Pons (tissue), 1 donor: ENCODE data around the gene GRPEL2.

Source experiments
- DNase-seq: peaks from one replicate; pipeline ENCODE4 v3.0.0-alpha.2; 2016; ENCODE audit warnings: low spot score

The GRPEL2 gene

DNA sequence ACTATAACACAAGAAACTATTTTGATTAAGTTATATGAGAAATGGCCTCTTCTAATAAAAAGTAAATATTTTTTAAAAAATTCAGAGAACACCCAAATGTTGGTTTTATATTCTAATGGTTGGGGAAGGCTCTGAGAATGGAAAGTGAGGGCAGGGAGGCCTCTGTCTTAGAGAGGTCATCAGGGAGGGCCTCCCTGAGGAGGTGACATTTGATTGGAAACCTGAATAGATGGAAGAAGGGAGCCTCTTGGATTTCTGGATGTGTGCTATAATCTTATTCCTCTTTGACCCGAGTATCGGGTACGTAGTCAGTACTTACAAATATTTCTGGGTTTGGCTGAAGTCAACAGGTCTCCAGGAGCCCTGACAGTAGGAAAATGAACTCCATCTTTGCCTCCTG, 26.1 kb upstream of the GRPEL2 start:
- DNase-seq: no peak

DNA sequence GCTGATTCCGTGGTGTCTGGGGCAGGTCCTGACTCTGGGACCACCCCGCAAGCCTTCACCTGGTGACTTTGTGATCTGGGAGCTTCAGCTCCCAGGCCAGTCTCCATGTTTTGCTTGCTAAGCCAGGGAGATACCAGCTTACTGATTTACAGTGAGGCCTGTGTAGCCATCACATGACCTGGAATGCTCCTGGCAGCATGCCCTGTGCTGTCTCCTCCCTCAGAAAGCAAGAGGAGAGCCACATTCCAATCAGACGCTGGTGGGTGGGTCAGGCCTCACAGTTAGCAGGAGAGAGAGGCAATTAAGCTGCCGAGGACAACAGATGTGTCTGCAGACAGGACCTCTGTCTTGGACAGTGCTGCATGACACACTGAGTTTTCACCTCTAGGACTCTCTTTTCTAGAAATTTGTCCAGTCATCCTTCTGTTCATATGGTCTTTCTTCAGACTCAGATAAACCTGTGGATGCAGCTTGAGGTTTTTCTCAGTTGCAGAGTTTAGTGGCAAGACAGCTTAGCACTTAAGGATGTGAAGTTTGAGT, 24.4 kb upstream of the GRPEL2 start:
- peak; percentile 67 for DNase-seq

DNA sequence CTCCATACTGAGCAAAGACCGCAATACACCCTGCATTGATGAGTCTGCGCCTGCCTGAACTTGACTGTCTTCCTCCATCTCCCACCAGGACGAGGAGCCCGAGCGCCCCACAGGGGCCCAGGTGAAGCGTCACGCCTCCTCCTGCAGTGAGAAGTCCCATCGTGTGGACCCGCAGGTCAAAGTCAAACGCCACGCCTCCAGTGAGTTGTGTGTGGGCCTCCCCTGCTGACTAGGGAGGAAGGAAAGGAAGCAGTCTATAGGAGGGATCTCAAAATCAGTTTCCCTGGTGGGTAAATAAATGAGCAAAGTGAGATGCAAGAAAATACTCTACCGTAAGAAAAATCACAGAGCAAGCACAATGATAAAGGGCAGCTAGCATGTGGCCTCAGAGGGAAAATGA, 22.8 kb upstream of the GRPEL2 start:
- DNase-seq: no peak

DNA sequence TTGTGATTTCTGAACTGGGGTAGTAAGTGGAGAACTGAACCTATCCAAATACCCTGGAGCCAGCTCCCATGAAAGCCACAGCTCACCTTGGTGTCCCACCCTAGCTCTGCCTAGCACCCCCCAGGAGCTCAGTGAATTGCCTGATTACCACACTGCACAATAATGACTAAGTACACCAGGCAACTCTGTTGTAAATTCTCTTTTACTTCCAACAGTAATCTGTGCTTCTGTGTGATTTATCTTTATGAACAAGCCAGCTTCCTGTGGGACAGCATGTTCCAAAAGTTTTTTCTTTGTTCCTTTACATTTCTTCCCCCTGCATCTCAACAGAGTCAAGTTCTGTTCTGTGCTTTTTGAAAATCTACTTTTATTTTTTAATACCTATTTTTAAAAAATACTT, 22.1 kb upstream of the GRPEL2 start:
- no peak for DNase-seq

DNA sequence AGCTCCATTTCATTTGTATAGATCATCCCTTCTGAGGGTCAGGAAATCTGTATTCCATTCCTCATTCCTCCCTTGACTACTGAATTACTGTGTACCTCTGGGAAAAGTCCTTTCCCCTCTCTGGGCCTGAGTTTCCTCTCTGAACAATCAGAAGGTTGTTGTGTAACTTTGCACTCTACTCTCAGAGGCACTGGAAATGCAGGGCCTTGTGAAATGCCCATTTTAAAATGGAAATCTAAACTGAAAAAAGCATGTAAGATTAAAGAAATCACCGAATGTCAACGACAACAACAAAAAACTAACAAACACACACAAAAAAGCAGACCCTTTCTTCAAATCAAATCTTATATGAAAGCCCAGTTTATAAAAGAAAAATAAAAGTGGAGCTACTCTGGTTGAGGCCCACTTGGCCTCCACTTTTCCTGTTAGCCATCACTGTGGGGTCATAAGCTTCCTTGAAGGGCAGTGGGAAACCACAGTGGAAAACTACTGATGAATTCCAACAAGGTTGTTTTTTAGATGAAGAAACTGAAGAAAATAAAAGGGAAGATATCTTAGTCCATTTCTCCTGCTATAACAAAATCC, 21.6 kb upstream of the GRPEL2 start:
- DNase-seq: no peak

DNA sequence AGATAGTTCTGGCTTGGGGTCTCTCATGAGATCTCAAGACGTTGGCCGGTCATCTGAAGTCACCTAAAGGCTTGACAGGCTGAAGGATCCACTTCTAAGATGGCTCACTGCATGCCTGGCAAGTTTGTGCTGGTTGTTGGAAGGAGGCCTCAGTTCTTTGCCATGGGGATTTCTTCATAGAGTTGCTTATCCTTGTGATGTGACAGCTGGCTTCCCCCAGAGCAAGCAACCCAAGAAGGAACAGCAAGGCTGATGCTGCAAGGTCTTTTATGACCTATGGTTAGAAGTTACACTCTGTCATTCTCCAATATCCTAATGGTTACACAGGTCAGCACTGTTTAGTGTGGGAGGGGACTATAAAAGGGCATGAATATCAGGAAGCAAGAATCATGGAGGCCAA, 20.7 kb upstream of the GRPEL2 start:
- no peak for DNase-seq

DNA sequence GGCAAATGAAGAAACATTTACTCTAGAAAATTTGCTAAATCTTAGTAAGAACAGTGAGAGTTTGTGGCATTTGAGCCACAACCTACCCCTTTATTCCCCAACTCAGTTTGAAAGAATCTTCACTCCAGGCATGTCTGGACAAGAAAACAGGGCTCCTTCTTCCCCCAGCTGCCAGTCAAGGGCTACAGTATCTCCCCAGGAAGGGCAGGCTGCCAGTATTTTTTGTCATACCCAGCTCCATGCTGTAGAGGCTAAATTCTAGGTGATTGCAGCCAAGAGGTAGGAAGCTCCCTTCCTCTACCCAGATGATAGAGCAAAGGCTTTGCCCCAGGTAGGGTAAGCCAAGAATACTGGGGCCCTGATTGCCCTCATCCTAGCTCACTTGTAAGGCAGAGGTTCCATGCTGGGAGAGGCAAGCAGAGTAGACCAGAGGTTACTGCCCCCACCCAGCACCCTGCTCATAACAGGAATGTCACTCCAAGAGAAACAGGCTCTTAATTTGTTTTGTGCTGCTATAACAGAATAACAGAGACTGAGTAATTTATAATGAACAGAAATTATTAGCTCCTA, 20.0 kb upstream of the GRPEL2 start:
- no peak for DNase-seq

DNA sequence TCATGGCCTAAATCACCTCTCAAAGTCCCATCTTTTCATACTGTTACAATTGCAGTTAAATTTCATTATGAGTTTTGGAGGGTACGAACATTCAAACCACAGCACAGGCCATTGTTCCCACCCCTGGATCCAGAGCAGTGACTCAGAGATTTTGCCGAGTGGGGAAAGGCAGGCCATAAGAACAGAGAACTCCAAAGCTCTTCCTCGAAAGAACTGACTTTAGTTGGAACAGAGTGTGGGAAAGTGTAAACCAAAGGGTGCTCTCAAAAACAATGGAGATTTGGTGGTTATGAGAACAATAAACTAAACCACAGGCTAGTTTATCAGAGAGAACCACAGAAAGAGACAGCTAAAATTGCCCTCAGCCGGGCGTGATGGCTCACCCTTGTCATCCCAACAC, 19.4 kb upstream of the GRPEL2 start:
- DNase-seq: no peak

DNA sequence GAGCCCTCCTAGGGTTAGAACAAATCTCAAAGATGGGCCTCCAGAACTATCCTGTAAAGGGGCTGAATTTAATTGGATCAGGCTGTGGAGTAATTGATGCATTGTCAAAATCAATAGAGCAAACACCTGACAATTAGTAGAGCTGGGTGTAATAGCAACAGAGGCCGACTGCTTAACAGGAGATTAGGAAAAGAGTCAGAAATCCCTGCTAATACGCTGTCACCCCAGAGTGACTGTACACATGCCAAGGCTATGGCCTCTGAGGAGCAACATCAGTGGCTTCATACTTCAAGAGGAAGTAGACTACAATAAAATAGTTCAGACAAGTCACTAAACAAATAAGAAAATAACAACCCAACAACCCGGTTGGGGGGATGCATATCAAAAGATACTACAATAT, 18.7 kb upstream of the GRPEL2 start:
- no peak for DNase-seq

DNA sequence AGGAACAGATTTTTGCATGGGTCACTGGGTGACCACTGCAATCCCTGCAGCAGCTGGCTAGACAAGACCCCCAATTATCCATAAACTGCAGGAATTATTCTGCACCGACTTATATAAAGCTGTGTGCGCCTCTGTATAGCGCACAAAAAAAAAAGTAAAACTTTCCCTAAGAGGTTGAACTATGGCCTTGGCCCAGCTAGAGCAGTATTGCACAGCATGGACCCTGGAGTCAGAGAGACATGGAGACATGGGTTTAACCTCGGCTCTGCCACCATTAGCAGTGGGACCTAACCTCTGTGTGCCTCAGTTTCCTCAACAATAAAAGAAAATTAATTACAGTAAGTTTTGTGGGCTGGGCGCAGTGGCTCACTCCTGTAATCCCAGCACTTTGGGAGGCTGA, 17.1 kb upstream of the GRPEL2 start:
- DNase-seq: no peak

DNA sequence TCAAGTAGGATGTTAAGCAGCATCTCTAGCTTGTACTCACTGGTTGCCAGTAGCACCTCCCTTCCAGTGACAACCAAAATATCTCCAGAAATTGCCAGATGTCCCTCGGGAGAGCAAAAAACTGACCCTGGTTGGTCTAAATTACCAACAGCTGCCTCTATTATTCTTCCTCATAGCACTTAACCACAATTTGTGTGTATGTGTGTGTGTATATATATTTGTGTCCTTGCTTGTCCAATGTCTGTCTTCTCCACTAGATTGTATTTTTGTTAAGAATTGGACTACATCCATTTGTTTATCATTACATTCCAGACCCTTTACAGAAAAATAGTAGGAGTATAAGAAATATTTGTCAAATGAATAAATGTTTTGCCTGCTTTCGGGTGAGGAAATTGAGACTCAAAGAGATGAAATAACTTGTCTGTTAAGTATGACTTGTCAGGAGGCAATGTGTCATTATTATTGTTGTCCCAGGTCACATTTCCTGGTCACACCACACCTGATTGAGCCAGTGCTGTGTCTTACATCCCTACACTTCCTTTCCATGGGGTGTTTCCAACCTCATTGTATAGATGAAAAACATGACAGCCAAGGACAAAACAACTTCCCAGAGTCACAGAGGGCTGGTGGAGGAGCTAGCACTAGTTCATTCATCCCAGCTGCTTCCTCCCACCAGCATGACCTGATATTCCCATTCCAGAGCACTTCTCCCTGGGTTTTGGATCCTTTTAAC, 11.4 kb upstream of the GRPEL2 start:
- DNase-seq: no peak

DNA sequence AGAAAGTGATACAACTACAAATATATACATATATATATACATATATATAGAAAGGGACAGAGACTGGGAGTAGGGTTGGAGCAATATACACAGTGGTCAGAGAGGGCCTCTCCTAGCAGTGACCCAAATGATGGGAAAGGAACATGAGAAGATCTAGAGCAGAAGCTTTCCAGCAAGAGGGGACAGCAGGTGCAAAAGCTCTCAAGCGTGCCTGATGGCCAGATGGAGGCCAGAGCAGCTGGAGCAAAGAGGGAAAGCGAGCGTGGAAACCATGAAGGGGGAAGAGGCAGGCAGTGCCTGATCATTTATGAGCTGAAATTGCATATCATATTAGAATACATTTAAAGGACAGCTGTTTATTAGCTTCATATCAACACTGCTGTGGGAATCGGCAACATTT, 7.6 kb upstream of the GRPEL2 start:
- no peak for DNase-seq

DNA sequence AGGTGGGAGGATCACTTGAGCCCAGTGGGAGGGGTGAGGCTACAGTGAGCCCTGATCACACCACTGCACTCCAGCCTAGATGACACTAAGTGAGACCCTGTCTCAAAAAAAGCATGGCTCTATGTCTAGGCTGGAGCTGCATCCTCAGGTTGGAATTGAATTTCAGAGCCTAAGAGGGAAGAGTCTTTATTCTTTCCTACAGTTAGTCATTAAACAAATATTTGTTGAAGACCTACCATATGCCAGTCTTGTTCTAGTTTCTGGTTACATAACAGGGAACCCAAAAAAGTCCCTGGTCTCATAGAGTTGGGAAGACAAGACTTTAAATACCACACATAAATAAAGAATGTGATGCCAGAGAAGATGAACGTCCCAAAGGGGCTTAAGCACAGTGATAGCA, 6.9 kb upstream of the GRPEL2 start:
- DNase-seq: no peak

DNA sequence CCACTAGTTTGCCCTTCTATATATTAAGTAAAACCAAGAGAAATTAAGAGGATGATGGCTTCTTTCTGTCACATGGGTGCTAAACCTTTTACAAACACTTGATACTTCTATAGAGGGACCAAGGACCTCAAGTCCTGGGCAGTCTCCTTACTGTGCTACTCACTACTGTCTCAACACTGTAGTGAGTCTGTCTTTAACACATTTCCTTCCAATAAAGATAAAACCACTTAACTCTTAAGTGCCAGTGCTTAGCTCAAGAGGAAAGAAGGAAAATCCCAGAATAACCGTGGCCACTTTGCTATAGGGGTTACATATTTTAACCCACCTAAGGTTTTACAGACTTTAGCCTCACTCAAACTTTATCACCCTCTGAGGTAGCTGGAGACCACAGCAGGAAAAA, 4.4 kb upstream of the GRPEL2 start:
- DNase-seq: no peak

DNA sequence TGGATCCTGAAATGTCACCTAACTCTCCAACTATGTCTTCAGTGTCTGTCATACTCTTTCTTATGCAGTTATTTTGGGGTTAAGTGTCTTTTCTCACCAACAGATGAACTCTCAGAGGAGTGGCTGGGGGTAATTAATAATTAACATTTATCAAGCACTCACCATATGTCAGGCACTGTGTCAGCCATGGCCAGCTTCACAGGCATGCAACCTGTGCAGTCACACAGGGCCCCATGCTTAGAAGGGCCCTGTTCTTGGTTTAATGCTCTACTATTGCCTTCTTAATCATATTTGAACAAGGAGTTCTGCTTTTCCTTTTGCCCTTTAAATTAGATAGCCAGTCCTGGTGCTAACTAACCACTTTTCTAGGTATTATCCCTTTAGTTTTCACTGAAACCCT, 3.4 kb upstream of the GRPEL2 start:
- DNase-seq: no peak

DNA sequence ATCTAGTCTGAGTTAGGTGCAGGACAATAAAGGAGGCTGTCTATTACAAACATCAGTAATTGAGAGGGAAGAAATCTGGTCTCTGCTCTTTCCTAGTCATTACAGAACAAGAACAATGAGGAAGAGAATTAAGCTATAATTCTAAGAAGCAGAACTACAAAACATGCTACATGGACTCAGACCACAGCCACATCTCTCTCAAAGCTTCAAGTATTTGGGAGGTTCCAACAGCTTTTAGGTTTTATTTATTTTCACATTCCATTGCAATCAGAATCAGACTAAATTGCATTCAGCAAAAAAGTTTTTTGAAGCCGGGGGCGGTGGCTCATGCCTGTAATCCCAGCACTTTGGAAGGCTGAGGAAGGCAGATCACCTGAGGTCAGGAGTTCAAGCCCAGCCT, 1.1 kb upstream of the GRPEL2 start:
- DNase-seq: no peak

DNA sequence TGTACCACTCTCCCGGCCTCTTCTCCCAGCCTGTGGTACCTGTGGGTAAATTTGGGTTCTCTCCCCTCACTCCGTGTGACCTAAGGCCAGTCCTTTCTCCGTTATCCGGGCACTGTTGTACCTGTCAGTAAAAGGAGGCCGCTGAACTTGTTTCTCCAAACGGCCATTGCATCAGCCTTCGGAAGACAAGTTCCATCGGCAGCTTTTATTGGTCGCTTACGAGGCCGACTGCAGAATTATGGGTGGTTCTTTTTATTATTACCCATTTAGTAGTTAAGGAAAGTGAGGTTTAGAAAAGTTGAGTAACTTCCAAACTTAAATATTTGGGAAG, 558 bp downstream of the GRPEL2 start:
- DNase-seq: peak; percentile 22

DNA sequence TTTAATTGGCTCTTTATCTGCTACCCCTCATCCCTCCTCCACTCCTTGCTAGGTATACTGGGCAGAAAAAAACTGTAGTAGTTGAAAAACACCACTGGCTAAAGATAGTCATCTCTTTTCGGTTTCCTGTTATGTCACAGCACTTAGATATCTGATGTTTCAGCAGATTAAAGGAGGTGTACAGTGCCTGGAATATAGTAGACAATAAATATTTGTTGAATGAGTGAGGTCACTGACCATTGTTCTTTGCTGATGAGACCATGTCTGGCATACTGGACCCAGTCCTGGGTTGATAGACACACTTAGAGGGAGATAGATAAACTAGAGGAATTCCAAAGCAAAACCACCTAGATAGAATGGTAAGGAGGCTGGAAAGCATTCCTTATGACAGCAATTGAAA, 3.2 kb downstream of the GRPEL2 start:
- DNase-seq: no peak

DNA sequence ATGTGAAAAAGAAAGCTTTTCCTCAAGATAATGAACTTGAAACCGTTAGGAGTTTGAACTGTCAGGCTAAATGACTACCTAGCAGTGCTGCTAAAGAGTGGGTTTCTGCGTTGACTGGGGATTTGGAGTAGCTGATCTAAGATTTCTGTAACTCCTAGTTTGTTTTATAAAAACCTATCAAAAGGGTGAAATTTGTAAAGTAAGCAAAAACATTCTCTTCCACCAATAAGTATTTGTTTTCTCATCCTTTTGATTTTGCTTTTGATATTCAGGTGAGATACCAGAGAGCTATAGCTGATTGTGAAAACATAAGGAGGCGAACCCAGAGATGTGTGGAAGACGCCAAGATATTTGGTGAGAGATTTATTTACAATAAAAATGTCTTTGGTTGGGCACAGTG, 4.1 kb downstream of the GRPEL2 start:
- DNase-seq: no peak

DNA sequence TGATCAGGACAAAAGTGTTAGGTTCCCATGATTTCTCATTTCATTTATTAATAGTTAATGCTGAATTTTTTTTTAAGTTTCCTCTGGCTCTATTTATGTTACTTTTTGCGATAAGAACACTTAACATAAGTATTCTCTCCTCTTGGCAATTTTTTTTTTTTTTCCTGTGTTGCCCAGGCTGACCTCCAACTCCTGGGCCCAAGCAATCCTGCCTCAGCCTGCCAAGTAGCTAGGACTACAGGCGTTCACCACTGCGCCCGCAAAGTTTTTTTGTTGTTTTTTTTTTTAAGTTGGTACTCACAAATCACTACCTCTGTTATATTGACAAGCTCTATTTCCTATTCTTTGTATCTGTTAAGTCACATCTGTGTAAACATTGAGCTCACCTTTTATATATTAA, 6.9 kb downstream of the GRPEL2 start:
- DNase-seq: no peak

DNA sequence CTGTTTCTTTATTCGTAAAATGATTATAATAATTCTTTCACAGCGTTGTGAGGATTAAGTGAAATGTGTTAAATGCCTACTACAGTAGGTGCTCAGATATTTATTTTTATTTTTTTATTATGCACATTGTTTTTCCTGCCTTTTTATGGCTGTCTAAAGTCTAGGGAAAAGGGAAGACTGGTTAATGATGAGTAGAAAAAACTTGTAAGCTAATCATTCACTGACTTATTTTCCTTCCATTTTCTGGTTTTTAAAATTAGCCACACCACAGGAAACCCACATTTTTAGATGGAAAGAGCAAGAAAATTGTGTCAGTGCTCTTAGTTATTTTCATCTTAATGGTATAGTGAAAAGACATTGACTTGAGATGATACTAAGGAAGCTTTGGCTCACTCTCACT, 8.6 kb downstream of the GRPEL2 start:
- DNase-seq: no peak

DNA sequence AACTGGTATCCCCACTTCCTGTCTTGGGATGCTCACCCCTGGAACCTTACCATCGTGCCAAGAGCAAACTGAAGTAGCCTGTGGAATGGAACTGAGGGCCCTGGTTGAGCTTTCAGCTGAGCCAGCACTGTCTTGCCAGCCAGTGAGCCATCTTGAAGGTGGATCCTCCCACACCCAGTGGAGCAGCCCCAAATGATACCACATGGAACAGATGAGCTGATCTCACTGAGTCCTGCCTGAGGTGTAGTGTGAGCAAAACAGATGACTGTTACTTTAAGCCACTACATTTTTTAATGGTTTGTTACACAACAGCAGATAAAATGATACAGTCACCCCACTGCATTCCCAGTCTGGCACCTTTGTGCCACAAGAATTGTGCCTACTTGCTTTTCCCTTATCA, 10.4 kb downstream of the GRPEL2 start:
- no peak for DNase-seq

DNA sequence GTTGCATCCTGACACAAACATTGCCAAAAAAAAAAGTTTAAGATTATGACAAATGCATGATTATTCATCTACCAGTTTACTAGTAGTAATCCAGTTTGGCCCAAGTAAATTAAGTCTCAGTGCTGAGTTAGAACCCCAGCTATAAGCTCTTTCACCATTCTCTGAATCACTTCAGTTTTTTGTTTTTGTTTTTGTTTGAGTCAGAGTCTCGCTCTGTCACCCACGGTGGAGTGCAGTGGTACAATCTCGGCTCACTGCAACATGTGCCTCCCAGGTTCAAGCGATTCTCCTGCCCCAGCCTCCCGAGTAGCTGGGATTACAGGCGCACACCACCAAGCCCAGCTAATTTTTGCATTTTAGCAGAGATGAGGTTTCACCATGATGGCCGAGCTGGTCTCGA, 11.1 kb downstream of the GRPEL2 start:
- no peak for DNase-seq
